Measurements from ENCODE around the gene SSBP3. TPM values are rescaled to one million over a fixed set of nuclear protein-coding genes. Genes with fewer than 3 reads are reported as not detected.

The SSBP3 gene
- total RNA-seq, 1 experiment from 2014 or later: 26.5 TPM

DNA sequence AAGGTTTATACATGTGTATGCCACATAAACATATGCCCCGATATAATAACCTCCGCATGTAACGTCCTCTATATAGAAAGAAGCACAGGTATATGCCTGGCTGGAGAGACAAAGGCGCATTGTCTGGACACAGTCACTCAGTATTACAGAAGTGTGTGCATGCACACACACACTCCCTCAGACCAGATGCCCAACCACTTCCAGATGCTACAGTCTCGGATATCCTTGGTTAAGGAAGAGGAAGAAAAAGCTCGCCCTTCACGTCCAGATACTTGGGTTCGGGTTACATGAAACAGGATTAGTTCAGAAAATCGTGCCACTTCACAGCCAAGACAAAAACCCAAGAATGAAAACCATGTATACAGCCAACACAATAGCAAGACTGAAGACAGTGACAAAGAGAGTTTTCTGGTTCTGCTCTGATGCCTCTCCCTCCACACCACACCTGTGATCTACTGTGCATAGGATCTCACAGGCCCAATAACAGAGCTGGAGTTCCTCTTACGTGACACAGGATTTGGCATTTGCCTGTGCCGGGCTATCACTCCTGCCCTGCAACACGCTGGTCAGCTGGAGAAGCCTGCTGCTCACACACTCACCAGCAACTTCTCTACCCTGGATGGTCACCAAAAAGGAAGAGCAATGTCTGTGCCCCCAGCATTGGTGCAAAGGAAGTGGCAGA is 75.0 kb downstream of the SSBP3 start:
- CTCF ChIA-PET: no interaction called here
- Histone ChIP-seq H3K9me3 (ENCODE audit: insufficient read depth, low read depth) (no peaks in the 10 kb centered on the region), H3K79me2 (ENCODE audit: low read depth) (no peaks in the 10 kb centered on the region), H3K9me2 (ENCODE audit: insufficient read depth) (no peaks in the 10 kb centered on the region), H3K36me3 (ENCODE audit: low read depth) (no peaks in the 10 kb centered on the region), H3F3A (ENCODE audit: insufficient read depth, low read depth) (no peaks in the 10 kb centered on the region), H3K4me2 (no peak overlapping the region), H3K27ac (no peak overlapping the region), H3K4me1 (replicated peaks; ENCODE audit: insufficient read depth) (no peaks in the 10 kb centered on the region), H3K27me3 (ENCODE audit: insufficient read depth, low read depth) (no peaks in the 10 kb centered on the region), H3K4me3 (no peak overlapping the region), H2AFZ (no peak overlapping the region), H4K20me1 (ENCODE audit: insufficient read depth) (no peaks in the 10 kb centered on the region)
- POLR2A ChIA-PET (ENCODE audit: unreplicated experiment): no interaction called here
- TF ChIP-seq, protein P1, sequence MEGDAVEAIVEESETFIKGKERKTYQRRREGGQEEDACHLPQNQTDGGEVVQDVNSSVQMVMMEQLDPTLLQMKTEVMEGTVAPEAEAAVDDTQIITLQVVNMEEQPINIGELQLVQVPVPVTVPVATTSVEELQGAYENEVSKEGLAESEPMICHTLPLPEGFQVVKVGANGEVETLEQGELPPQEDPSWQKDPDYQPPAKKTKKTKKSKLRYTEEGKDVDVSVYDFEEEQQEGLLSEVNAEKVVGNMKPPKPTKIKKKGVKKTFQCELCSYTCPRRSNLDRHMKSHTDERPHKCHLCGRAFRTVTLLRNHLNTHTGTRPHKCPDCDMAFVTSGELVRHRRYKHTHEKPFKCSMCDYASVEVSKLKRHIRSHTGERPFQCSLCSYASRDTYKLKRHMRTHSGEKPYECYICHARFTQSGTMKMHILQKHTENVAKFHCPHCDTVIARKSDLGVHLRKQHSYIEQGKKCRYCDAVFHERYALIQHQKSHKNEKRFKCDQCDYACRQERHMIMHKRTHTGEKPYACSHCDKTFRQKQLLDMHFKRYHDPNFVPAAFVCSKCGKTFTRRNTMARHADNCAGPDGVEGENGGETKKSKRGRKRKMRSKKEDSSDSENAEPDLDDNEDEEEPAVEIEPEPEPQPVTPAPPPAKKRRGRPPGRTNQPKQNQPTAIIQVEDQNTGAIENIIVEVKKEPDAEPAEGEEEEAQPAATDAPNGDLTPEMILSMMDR (conservative IDR thresholded peaks at IDR 0.05): no peak
- no peak for TF ChIP-seq EZH2 (IDR thresholded peaks at IDR 0.05; ENCODE audit: low read depth)
- DNase-seq: no peak
- no TSS peak for BruUV-seq (replicated peaks)
- intact Hi-C loops (cut with micrococcal nuclease; ENCODE audit: unreplicated experiment): no loop called here

- no peak overlapping the region for H3K27ac ChIP-seq
- no TSS peak for BruUV-seq (replicated peaks)
- CTCF ChIA-PET: no interaction called here
- DNase-seq: no peak
- H3K79me2 ChIP-seq (ENCODE audit: low read depth): no peaks in the 10 kb centered on the region
- no peak overlapping the region for H3K4me2 ChIP-seq
- no peaks in the 10 kb centered on the region for H3K9me3 ChIP-seq (ENCODE audit: insufficient read depth, low read depth)
- no peaks in the 10 kb centered on the region for H3F3A ChIP-seq (ENCODE audit: insufficient read depth, low read depth)
- no peaks in the 10 kb centered on the region for H4K20me1 ChIP-seq (ENCODE audit: insufficient read depth)
- H3K36me3 ChIP-seq (ENCODE audit: low read depth): no peaks in the 10 kb centered on the region
- H3K4me3 ChIP-seq: no peak overlapping the region
- no peak for TF ChIP-seq EZH2 (IDR thresholded peaks at IDR 0.05; ENCODE audit: low read depth)
- TF ChIP-seq, protein P1 (conservative IDR thresholded peaks at IDR 0.05): no peak
- H3K9me2 ChIP-seq (ENCODE audit: insufficient read depth): no peaks in the 10 kb centered on the region
- POLR2A ChIA-PET (ENCODE audit: unreplicated experiment): interaction anchor here (0.6 kb wide), 1 partner anchor 24 kb away, joined by 23 read pairs; no protein-coding TSS in a partner anchor
- no peak overlapping the region for H2AFZ ChIP-seq
- H3K4me1 ChIP-seq (replicated peaks; ENCODE audit: insufficient read depth): no peaks in the 10 kb centered on the region
- no peaks in the 10 kb centered on the region for H3K27me3 ChIP-seq (ENCODE audit: insufficient read depth, low read depth)
- intact Hi-C loops (cut with micrococcal nuclease; ENCODE audit: unreplicated experiment): no loop called here
Observed at GRCh38 chr1:54329312-54330003, 76.7 kb downstream of the SSBP3 start.

GRCh38 chr1:54328066-54328636 is 78.0 kb downstream of the SSBP3 start:
- intact Hi-C loops (cut with micrococcal nuclease; ENCODE audit: unreplicated experiment): no loop called here
- no peak for DNase-seq
- no peak overlapping the region for H3K4me3 ChIP-seq
- no TSS peak for BruUV-seq (replicated peaks)
- ChIA-PET POLR2A (ENCODE audit: unreplicated experiment) (interaction anchor here (0.7 kb wide), 1 partner anchor 84 kb away, joined by 4 read pairs; no protein-coding TSS in a partner anchor), CTCF (no interaction called here)
- H3K36me3 ChIP-seq (ENCODE audit: low read depth): no peaks in the 10 kb centered on the region
- H4K20me1 ChIP-seq (ENCODE audit: insufficient read depth): no peaks in the 10 kb centered on the region; the same call in 1 of the 2 replicates
- no peaks in the 10 kb centered on the region for H3F3A ChIP-seq (ENCODE audit: insufficient read depth, low read depth)
- H3K27ac ChIP-seq: no peak overlapping the region
- H2AFZ ChIP-seq: no peak overlapping the region
- H3K79me2 ChIP-seq (ENCODE audit: low read depth): no peaks in the 10 kb centered on the region
- no peak for TF ChIP-seq EZH2 (IDR thresholded peaks at IDR 0.05; ENCODE audit: low read depth)
- TF ChIP-seq, protein P1 (conservative IDR thresholded peaks at IDR 0.05): no peak
- no peaks in the 10 kb centered on the region for H3K9me2 ChIP-seq (ENCODE audit: insufficient read depth)
- no peaks in the 10 kb centered on the region for H3K27me3 ChIP-seq (ENCODE audit: insufficient read depth, low read depth)
- H3K4me2 ChIP-seq: no peak overlapping the region
- no peaks in the 10 kb centered on the region for H3K4me1 ChIP-seq (replicated peaks; ENCODE audit: insufficient read depth)
- H3K9me3 ChIP-seq (ENCODE audit: insufficient read depth, low read depth): no peaks in the 10 kb centered on the region
